ENCODE results near the gene NAP1L4.
"Not testable (repeated sequence)": the region's sequence is repeated elsewhere in the genome, so short reads cannot be mapped to it uniquely, and the experiment has no call there.

NAP1L4 gene

GRCh38 chr11:2911088-2911784 is 80.9 kb downstream of the NAP1L4 start:
- DNase-seq (ENCODE audit: low read depth in 4 of 4, low spot score in 1 of 4), result no peak

GRCh38 chr11:2910401-2910955 is 81.7 kb downstream of the NAP1L4 start:
- no peak for DNase-seq (ENCODE audit: low read depth in 4 of 4, low spot score in 1 of 4)

GRCh38 chr11:2909133-2909902 is 82.8 kb downstream of the NAP1L4 start:
- DNase-seq (ENCODE audit: low read depth in 4 of 4, low spot score in 1 of 4), result no peak

GRCh38 chr11:2908130-2908529 is 84.0 kb downstream of the NAP1L4 start:
- no peak for DNase-seq (ENCODE audit: low read depth in 4 of 4, low spot score in 1 of 4)

GRCh38 chr11:2905299-2905698 is 86.8 kb downstream of the NAP1L4 start:
- not testable (repeated sequence) for DNase-seq (ENCODE audit: low read depth in 4 of 4, low spot score in 1 of 4)

- DNase-seq (ENCODE audit: low read depth in 4 of 4, low spot score in 1 of 4), result no peak
Observed at GRCh38 chr11:2904153-2905052, 87.7 kb downstream of the NAP1L4 start.

- no peak for DNase-seq (ENCODE audit: low read depth in 4 of 4, low spot score in 1 of 4)
Observed at GRCh38 chr11:2903672-2904011, 88.5 kb downstream of the NAP1L4 start.

- DNase-seq (ENCODE audit: low read depth in 4 of 4, low spot score in 1 of 4), result no peak
Observed at GRCh38 chr11:2902784-2903671, 89.1 kb downstream of the NAP1L4 start.

GRCh38 chr11:2901854-2902783 is 90.0 kb downstream of the NAP1L4 start:
- DNase-seq (ENCODE audit: low read depth in 4 of 4, low spot score in 1 of 4), result peak; percentile 74 to 94 (median 86)

GRCh38 chr11:2901196-2901796 is 90.8 kb downstream of the NAP1L4 start:
- DNase-seq (ENCODE audit: low read depth in 4 of 4, low spot score in 1 of 4), result no peak

GRCh38 chr11:2899080-2899783 is 92.9 kb downstream of the NAP1L4 start:
- DNase-seq (ENCODE audit: low read depth in 4 of 4, low spot score in 1 of 4), result no peak

GRCh38 chr11:2898366-2899079 is 93.6 kb downstream of the NAP1L4 start:
- DNase-seq (ENCODE audit: low read depth in 4 of 4, low spot score in 1 of 4), result peak in 1 of 4 experiments; percentile 34

GRCh38 chr11:2897048-2897447 is 95.1 kb downstream of the NAP1L4 start:
- no peak for DNase-seq (ENCODE audit: low read depth in 4 of 4, low spot score in 1 of 4)

GRCh38 chr11:2896047-2896446 is 96.1 kb downstream of the NAP1L4 start:
- no peak for DNase-seq (ENCODE audit: low read depth in 4 of 4, low spot score in 1 of 4)
